ENCODE results near the gene ASAP2.

GRCh38 chr2:9430316-9431293 is 224.0 kb downstream of the ASAP2 start:
- TF ChIP-seq EZH2 (IDR thresholded peaks at IDR 0.05; ENCODE audit: borderline replicate concordance, low read length) = no peak
- TF ChIP-seq, protein P1, sequence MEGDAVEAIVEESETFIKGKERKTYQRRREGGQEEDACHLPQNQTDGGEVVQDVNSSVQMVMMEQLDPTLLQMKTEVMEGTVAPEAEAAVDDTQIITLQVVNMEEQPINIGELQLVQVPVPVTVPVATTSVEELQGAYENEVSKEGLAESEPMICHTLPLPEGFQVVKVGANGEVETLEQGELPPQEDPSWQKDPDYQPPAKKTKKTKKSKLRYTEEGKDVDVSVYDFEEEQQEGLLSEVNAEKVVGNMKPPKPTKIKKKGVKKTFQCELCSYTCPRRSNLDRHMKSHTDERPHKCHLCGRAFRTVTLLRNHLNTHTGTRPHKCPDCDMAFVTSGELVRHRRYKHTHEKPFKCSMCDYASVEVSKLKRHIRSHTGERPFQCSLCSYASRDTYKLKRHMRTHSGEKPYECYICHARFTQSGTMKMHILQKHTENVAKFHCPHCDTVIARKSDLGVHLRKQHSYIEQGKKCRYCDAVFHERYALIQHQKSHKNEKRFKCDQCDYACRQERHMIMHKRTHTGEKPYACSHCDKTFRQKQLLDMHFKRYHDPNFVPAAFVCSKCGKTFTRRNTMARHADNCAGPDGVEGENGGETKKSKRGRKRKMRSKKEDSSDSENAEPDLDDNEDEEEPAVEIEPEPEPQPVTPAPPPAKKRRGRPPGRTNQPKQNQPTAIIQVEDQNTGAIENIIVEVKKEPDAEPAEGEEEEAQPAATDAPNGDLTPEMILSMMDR (conservative IDR thresholded peaks at IDR 0.05 in 1 of 2, IDR thresholded peaks at IDR 0.05 in 1 of 2; ENCODE audit: extremely low read depth in 1 of 2, insufficient read depth in 1 of 2, low read depth in 1 of 2, low read length in 2 of 2) = no peak
